Measurements from ENCODE around the gene SIGLEC8. TPM values are rescaled to one million over a fixed set of nuclear protein-coding genes. Genes with fewer than 3 reads are reported as not detected.

The SIGLEC8 gene
- total RNA-seq, 1 experiment from 2014 or later = not detected

GRCh38 chr19:51479531-51480331, 21.5 kb upstream of the SIGLEC8 start:
- Histone ChIP-seq H3K4me1 (ENCODE audit: control insufficient read depth in 1 of 2, insufficient read depth in 2 of 2, low read length in 2 of 2) (peaks cover 3 to 10% of the 10 kb centered on the region in 2 experiments; a peak in 2 of 4 replicates), H3K4me2 (ENCODE audit: low read length) (no peak overlapping the region), H3K27me3 (ENCODE audit: insufficient read depth, low read length) (peaks cover 10% of the 10 kb centered on the region; the same call in 1 of the 2 replicates), H3K9me3 (ENCODE audit: control insufficient read depth in 1 of 2, insufficient read depth in 1 of 2, low read depth in 1 of 2, low read length in 2 of 2) (no peaks in the 10 kb centered on the region), H3K27ac (ENCODE audit: low read depth, low read length) (no peak overlapping the region), H3K9me2 (ENCODE audit: insufficient read depth) (no peaks in the 10 kb centered on the region), H3K79me2 (ENCODE audit: insufficient read depth, low read length) (no peaks in the 10 kb centered on the region), H3K36me3 (ENCODE audit: control insufficient read depth in 1 of 2, insufficient read depth in 2 of 2, low read length in 2 of 2) (no peaks in the 10 kb centered on the region), H3K9ac (ENCODE audit: low read length) (no peak overlapping the region), H3K4me3 (replicated peaks in 1 of 2; ENCODE audit: low read depth in 1 of 2, low read length in 2 of 2) (no peak overlapping the region), H2AFZ (ENCODE audit: low read depth, low read length, poor library complexity, severe bottlenecking) (no peak overlapping the region), H4K20me1 (ENCODE audit: insufficient read depth) (no peaks in the 10 kb centered on the region)
- POLR2A ChIA-PET = no interaction called here
- RAD21 ChIA-PET (ENCODE audit: low non-redundant PET in 1 of 2, low total read pairs in 2 of 2, uncharacterized antibody in 2 of 2, unreplicated experiment in 2 of 2) = no interaction called here
- intact Hi-C loops (cut with micrococcal nuclease) = no loop called here
- no peak for TF ChIP-seq ZNF274 (IDR thresholded peaks at IDR 0.05; ENCODE audit: low read depth, low read length)
- no peak for TF ChIP-seq CBX3 (IDR thresholded peaks at IDR 0.05; ENCODE audit: low read depth)
- TF ChIP-seq SIN3A (IDR thresholded peaks at IDR 0.05; ENCODE audit: low read depth) = no peak
- TF ChIP-seq REST (IDR thresholded peaks at IDR 0.05; ENCODE audit: low read depth) = no peak
- TF ChIP-seq SRF (IDR thresholded peaks at IDR 0.05; ENCODE audit: low read depth) = no peak
- TF ChIP-seq CEBPB (IDR thresholded peaks at IDR 0.05; ENCODE audit: low read depth) = no peak
- TF ChIP-seq MAX (IDR thresholded peaks at IDR 0.05) = no peak
- DNase-seq (ENCODE audit: low read depth, low spot score) (no peak), ATAC-seq (no peak)
- no TSS peak for BruUV-seq (replicated peaks)
- CTCF ChIA-PET = no interaction called here
